Left ventricle myocardium inferior (tissue), 1 donor: ENCODE results near the gene CD82. TPM values are rescaled to one million over a fixed set of nuclear protein-coding genes. Genes with fewer than 3 reads are reported as not detected.
"Not testable (repeated sequence)": the region's sequence is repeated elsewhere in the genome, so short reads cannot be mapped to it uniquely, and the experiment has no call there.

Source experiments
- DNase-seq: peaks from one replicate; pipeline ENCODE4 v3.0.0-alpha.2; 2020
- H3K27ac ChIP-seq: fragments of 200-600 bp; replicated peaks from 2 replicates; pipeline ENCODE4 v1.8.0; 2021
- H3K27me3 ChIP-seq: fragments of 200-600 bp; 2 replicates; pipeline ENCODE4 v1.8.0; 2021; ENCODE audit warnings: low read depth
- H3K36me3 ChIP-seq: fragments of 200-600 bp; 2 replicates; pipeline ENCODE4 v1.8.0; 2021
- H3K4me1 ChIP-seq: fragments of 200-600 bp; 2 replicates; pipeline ENCODE4 v1.8.0; 2021
- H3K4me3 ChIP-seq: fragments of 200-600 bp; 2 replicates; pipeline ENCODE4 v1.8.0; 2021; ENCODE audit warnings: mild to moderate bottlenecking, moderate library complexity
- H3K9me3 ChIP-seq: fragments of 200-600 bp; replicated peaks from 2 replicates; pipeline ENCODE4 v1.8.0; 2021
- intact Hi-C: fragments of 100-400 bp; cut with micrococcal nuclease; formaldehyde crosslinking; loops from one replicate; pipeline ENCODE4 v1.11.0; 2022
- total RNA-seq: library from RNA; stranded (reverse); fragmentation: NEBNext Ultra II Directional; extraction: Animal tissue kit (Norgen Biotek cat#: 25700); gene quantifications from one replicate; pipeline ENCODE4 v1.2.1, GENCODE V29; 2021
- TF ChIP-seq, protein P1 (sequence below): fragments of 200-600 bp; IDR thresholded peaks from 2 replicates; pipeline ENCODE4 v1.8.0; 2021; ENCODE audit warnings: antibody characterized with exemption, mild to moderate bottlenecking, borderline replicate concordance
- donor health status: DM: no; HTN: yes; CAD: no; lungs with severe emphysema.

Gene CD82
- total RNA-seq, 1 donor from 2014 or later, result 49.6 TPM

DNA sequence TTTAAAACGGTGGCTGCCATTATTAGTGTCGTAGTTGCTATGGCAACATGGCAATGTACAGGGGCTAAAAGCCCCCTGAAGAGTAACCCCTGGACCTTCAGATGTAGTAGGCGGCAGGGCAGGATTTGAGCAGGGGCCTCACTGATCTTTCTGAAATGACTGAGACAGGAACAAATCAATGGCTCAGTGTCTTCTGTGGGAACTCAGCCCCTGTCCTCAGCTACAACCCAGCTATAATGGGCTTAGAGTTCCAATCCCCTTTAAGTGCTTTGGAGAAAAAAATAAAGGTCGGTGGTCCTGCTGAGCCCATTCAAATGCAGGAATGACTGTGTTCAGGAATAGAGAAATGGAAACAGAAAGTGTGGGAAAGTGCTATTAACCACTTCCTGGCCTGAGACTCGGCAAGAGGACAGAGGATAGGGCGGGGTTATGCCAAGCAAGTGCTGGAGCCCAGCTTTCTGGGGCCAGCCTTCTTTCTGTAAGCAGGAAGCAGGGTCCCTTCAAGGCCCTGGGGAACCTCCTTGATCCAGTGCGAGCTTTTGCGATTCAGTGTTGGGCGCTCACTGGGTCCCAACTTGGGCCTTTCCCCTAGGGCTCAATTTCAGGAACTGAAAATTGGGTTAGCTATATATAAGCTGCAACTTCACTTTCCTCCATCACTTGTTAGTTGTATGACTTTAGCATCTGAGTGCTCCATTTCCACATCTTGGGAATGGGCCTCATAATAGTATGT lies 6.1 kb upstream of the CD82 start:
- H3K36me3 ChIP-seq, result no peaks in the 10 kb centered on the region
- intact Hi-C loops, result loop anchor here (10.0 kb wide), 1 partner anchor 355 kb away; no protein-coding TSS in a partner anchor
- no peaks in the 10 kb centered on the region for H3K27me3 ChIP-seq
- H3K9me3 ChIP-seq, result no peaks in the 10 kb centered on the region
- TF ChIP-seq, protein P1, sequence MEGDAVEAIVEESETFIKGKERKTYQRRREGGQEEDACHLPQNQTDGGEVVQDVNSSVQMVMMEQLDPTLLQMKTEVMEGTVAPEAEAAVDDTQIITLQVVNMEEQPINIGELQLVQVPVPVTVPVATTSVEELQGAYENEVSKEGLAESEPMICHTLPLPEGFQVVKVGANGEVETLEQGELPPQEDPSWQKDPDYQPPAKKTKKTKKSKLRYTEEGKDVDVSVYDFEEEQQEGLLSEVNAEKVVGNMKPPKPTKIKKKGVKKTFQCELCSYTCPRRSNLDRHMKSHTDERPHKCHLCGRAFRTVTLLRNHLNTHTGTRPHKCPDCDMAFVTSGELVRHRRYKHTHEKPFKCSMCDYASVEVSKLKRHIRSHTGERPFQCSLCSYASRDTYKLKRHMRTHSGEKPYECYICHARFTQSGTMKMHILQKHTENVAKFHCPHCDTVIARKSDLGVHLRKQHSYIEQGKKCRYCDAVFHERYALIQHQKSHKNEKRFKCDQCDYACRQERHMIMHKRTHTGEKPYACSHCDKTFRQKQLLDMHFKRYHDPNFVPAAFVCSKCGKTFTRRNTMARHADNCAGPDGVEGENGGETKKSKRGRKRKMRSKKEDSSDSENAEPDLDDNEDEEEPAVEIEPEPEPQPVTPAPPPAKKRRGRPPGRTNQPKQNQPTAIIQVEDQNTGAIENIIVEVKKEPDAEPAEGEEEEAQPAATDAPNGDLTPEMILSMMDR, result no peak
- no peak overlapping the region for H3K27ac ChIP-seq
- no peak for DNase-seq
- no peak overlapping the region for H3K4me3 ChIP-seq
- peaks cover 21% of the 10 kb centered on the region for H3K4me1 ChIP-seq

DNA sequence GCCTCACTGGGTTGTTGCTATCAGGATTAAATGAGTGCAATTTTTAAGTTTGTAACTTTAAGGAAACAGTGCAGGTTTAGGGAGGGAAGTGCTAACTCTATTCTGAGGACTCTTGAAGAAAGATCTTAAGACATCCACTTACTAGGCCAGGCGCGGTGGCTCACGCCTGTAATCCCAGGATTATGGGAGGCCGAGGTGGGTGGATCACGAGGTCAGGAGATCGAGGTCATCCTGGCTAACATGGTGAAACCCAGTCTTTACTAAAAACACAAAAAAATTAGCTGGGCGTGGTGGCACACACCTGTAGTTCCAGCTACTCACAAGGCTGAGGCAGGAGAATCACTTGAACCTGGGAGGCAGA lies 5.5 kb upstream of the CD82 start:
- DNase-seq, H3K36me3 ChIP-seq, H3K27me3 ChIP-seq, H3K9me3 ChIP-seq, H3K4me3 ChIP-seq, H3K27ac ChIP-seq: not testable (repeated sequence)
- peaks cover 27% of the 10 kb centered on the region for H3K4me1 ChIP-seq
- intact Hi-C loops, result loop anchor here (10.0 kb wide), 1 partner anchor 355 kb away; no protein-coding TSS in a partner anchor

DNA sequence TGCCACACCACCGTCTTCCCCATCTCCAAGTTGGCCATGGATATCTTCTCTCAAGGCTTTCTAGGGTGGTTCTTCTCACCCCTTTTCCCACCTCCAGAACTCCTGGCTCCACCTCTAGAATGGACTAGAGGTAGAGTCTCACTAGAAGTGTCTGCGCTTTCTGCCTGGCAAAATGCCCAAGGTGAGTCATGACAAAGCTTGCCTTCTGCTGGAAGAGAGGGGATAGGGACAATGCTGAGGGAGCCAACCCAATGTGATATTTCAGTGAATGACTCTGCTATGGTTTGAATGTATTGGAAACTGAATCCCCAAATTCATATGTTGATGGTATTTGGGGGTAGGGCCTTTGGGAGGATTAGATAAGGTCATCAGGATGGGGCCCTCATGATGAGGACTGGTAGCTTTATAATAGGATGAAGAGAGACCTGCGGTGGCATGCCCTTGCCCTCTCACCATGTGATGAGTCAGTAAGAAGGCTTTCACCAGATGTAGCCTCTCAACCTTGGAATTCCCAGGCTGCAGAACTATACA lies 4.1 kb upstream of the CD82 start:
- intact Hi-C loops, result no loop called here
- DNase-seq, result no peak
- H3K27me3 ChIP-seq, result no peaks in the 10 kb centered on the region
- TF ChIP-seq, protein P1, result no peak
- no peak overlapping the region for H3K4me3 ChIP-seq
- peaks cover 36% of the 10 kb centered on the region for H3K4me1 ChIP-seq
- no peak overlapping the region for H3K27ac ChIP-seq
- no peaks in the 10 kb centered on the region for H3K9me3 ChIP-seq
- no peaks in the 10 kb centered on the region for H3K36me3 ChIP-seq

DNA sequence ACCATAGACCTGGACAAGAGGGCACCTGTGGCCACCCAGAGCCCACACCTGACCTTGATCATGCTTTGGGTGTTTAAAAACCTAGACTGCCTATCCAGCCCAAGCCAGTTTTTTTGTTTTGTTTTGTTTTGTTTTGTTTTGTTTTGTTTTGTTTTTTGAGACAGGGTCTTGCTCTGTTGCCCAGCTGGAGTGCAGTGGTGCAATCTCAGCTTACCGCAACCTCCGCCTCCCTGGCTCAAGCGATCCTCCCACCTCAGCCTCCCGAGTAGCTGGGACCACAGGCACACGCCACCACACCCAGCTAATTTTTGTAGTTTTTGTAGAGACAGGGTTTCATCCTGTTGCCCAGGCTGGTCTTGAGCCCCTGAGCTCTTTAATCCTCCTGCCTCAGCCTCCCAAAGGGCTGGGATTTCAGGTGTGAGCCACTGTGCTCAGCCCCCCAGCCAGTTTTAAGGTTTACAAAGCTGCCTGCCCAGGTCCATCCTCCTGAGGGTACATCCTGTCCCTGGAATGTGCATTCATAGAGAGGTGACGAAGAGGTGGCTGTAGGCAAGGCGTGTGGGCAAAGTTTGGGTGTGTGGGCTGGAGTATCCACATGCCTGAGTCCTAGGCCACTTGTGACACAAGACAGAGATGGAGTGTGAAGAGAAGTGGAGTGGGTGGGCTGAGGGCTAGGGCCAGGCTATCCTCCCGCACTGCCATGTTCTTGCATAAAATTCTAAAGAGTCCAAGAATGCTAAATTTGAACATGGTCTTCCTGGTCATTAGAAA lies 3.3 kb upstream of the CD82 start:
- Histone ChIP-seq H3K27ac (no peak overlapping the region), H3K9me3 (no peaks in the 10 kb centered on the region), H3K36me3 (no peaks in the 10 kb centered on the region), H3K4me3 (no peak overlapping the region), H3K27me3 (no peaks in the 10 kb centered on the region), H3K4me1 (peaks cover 38% of the 10 kb centered on the region)
- no peak for DNase-seq
- TF ChIP-seq, protein P1, result no peak
- intact Hi-C loops, result no loop called here

DNA sequence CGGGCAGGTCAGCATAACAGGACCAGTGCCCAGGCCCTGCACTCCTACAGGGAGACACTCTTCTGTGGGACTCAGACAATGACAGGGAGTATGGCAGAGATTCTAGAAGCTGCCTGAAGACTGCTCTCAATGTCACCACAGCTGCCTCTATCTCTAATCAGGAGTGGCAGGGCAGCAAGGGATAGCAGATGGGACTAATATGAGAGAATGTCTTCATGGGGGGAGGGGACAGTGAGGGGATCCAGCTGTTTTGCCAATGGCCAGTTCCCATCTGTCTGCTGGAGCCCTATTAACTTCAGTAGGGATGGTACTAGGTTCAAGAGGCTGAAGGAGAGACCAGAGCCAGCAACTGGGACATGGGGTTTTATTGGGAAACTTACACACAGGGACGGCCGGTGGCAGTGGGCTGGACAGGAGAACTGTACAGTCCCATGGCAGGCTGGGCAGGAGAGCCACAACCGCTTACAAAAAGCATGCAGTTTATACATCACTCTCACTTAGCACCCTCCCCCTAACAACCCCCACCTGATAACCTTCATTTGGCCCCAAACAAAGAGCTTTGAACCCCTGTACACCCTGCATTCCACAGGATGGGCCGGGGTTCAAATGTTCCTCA lies 2.5 kb upstream of the CD82 start:
- intact Hi-C loops, result no loop called here
- Histone ChIP-seq H3K9me3 (no peaks in the 10 kb centered on the region), H3K27me3 (no peaks in the 10 kb centered on the region), H3K27ac (peak overlapping the region; percentile 18), H3K36me3 (no peaks in the 10 kb centered on the region), H3K4me3 (no peak overlapping the region), H3K4me1 (peaks cover 45% of the 10 kb centered on the region)
- DNase-seq, result no peak
- TF ChIP-seq, protein P1, result no peak
